BJ (cell line): Measurements from ENCODE around the gene CDC42BPA. TPM values are rescaled to one million over a fixed set of nuclear protein-coding genes. Genes with fewer than 3 reads are reported as not detected.

Experiments used
- CTCF ChIA-PET: fragments of 350-600 bp; formaldehyde crosslinking; extraction: SDS; loops from one replicate; lab custom pipeline; 2021; ENCODE audit warnings: antibody characterized with exemption, inconsistent platforms; lab: Yijun Ruan, JAX
- POLR2A ChIA-PET: fragments of 300-600 bp; sonication (Branson Sonifier 250); formaldehyde crosslinking; extraction: SDS; loops from one replicate; lab custom pipeline; 2021; ENCODE audit warnings: antibody characterized with exemption; lab: Charles Lee
- DNase-seq: peaks from one replicate; pipeline ENCODE4 v3.0.0-alpha.2; 2011; ENCODE audit warnings: low read depth
- H3K27me3 ChIP-seq: 2 replicates; pipeline ENCODE4 v1.6.0; 2011; ENCODE audit warnings: low read length; ENCODE audit not compliant: control insufficient read depth, insufficient read depth
- H3K36me3 ChIP-seq: 2 replicates; pipeline ENCODE4 v1.5.1; 2011; ENCODE audit warnings: low read length; ENCODE audit not compliant: control insufficient read depth, insufficient read depth
- H3K4me3 ChIP-seq: 2 replicates; pipeline ENCODE4 v1.5.1; 2011; ENCODE audit warnings: low read depth, mild to moderate bottlenecking, control low read depth, low read length
- polyA plus RNA-seq: library from polyadenylated mRNA; depleted of rRNA; stranded (reverse); fragments of >200 nt; gene quantifications from 2 replicates; pipeline ENCODE4 v1.2.3, GENCODE V29; 2011
- TF ChIP-seq, protein P1 (sequence below): IDR thresholded peaks from 2 replicates; pipeline ENCODE4 v1.5.1; 2011; ENCODE audit warnings: low read depth, mild to moderate bottlenecking, control low read depth, inconsistent platforms, low read length, moderate library complexity; ENCODE audit not compliant: insufficient read depth

CDC42BPA gene
- polyA plus RNA-seq, 1 experiment: 17.9 TPM

DNA sequence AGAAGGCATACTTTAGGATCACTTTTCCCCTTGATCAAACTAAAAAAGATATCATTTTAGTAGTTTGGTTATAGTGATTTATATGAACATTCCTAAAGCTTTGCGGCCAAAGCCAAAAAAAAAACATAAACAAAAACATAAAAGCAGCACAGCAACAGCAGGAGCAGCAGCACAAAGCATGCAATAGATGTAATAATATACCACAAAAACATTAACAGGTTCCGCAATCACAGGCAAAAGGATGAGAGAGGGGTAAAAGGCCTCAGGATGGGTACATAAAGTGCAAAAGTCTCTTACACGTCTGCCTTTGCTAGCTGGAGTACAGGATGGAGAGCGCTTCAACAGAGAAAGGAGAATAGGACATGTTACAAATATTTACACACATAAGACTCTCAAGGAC is 259.2 kb downstream of the CDC42BPA start:
- CTCF ChIA-PET: no interaction called here
- DNase-seq: no peak
- POLR2A ChIA-PET: no interaction called here
- no peaks in the 10 kb centered on the region for H3K36me3 ChIP-seq
- TF ChIP-seq, protein P1, sequence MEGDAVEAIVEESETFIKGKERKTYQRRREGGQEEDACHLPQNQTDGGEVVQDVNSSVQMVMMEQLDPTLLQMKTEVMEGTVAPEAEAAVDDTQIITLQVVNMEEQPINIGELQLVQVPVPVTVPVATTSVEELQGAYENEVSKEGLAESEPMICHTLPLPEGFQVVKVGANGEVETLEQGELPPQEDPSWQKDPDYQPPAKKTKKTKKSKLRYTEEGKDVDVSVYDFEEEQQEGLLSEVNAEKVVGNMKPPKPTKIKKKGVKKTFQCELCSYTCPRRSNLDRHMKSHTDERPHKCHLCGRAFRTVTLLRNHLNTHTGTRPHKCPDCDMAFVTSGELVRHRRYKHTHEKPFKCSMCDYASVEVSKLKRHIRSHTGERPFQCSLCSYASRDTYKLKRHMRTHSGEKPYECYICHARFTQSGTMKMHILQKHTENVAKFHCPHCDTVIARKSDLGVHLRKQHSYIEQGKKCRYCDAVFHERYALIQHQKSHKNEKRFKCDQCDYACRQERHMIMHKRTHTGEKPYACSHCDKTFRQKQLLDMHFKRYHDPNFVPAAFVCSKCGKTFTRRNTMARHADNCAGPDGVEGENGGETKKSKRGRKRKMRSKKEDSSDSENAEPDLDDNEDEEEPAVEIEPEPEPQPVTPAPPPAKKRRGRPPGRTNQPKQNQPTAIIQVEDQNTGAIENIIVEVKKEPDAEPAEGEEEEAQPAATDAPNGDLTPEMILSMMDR: no peak
- no peak overlapping the region for H3K4me3 ChIP-seq
- H3K27me3 ChIP-seq: no peaks in the 10 kb centered on the region

GRCh38 chr1:227058321-227058751 is 260.0 kb downstream of the CDC42BPA start:
- Histone ChIP-seq H3K4me3 (no peak overlapping the region), H3K36me3 (no peaks in the 10 kb centered on the region), H3K27me3 (no peaks in the 10 kb centered on the region)
- no peak for DNase-seq
- TF ChIP-seq, protein P1: no peak
- ChIA-PET POLR2A (no interaction called here), CTCF (interaction anchor here (1.1 kb wide), 1 partner anchor 38 kb away, joined by 3 read pairs; no protein-coding TSS in a partner anchor)

GRCh38 chr1:227049253-227049652 is 269.0 kb downstream of the CDC42BPA start:
- no peak for DNase-seq
- TF ChIP-seq, protein P1: no peak
- Histone ChIP-seq H3K27me3 (no peaks in the 10 kb centered on the region), H3K4me3 (no peak overlapping the region), H3K36me3 (no peaks in the 10 kb centered on the region)
- ChIA-PET CTCF (no interaction called here), POLR2A (no interaction called here)

- Histone ChIP-seq H3K27me3 (no peaks in the 10 kb centered on the region), H3K4me3 (no peak overlapping the region), H3K36me3 (no peaks in the 10 kb centered on the region; the same call in 1 of the 2 replicates)
- TF ChIP-seq, protein P1: no peak
- ChIA-PET CTCF (interaction anchor here (0.7 to 1.3 kb wide), 3 partner anchors 15 to 75 kb away, joined by 3 to 4 read pairs (median 3); no protein-coding TSS in a partner anchor), POLR2A (interaction anchor here (0.5 kb wide), 1 partner anchor 36 kb away, joined by 4 read pairs; no protein-coding TSS in a partner anchor)
- DNase-seq: no peak
Measured at GRCh38 chr1:227043755-227044154, 274.5 kb downstream of the CDC42BPA start.

GRCh38 chr1:227042292-227042691 is 276.0 kb downstream of the CDC42BPA start:
- no peak overlapping the region for H3K4me3 ChIP-seq
- no peak for DNase-seq
- ChIA-PET POLR2A (no interaction called here), CTCF (no interaction called here)
- peaks cover 3% of the 10 kb centered on the region; the same call in 1 of the 2 replicates for H3K36me3 ChIP-seq
- TF ChIP-seq, protein P1: no peak
- H3K27me3 ChIP-seq: no peaks in the 10 kb centered on the region
